HEK293 (cell line): ENCODE data around the gene ARL2BP.

Source experiments
- CTCF ChIA-PET: fragments of 350-600 bp; formaldehyde crosslinking; extraction: SDS; loops from one replicate; lab custom pipeline; 2021; ENCODE audit warnings: antibody characterized with exemption; lab: Yijun Ruan, JAX
- POLR2A ChIA-PET: fragments of 300-600 bp; formaldehyde crosslinking; extraction: SDS; loops from one replicate; lab custom pipeline; 2020; ENCODE audit warnings: antibody characterized with exemption, inconsistent platforms; lab: Yijun Ruan, JAX
- H3K27ac ChIP-seq: fragments of 200-500 bp; sonication (Bioruptor generic); 2 replicates; pipeline ENCODE4 v1.5.1; 2014; ENCODE audit warnings: low read depth, low read length, control low read depth, inconsistent platforms; ENCODE audit errors: extremely low read depth
- H3K36me3 ChIP-seq, 2 experiments: fragments of 200-500 bp in 1 of 2; sonication (Bioruptor generic) in 1 of 2; 1 replicate in 1 of 2; 2 replicates in 1 of 2; pipeline ENCODE4 v1.5.1; 2014 to 2017; ENCODE audit warnings: inconsistent platforms in 2 of 2, low read length in 2 of 2; ENCODE audit not compliant: control insufficient read depth in 2 of 2, insufficient read depth in 1 of 2
- H3K4me1 ChIP-seq: fragments of 200-500 bp; sonication (Bioruptor generic); 2 replicates; pipeline ENCODE4 v1.5.1; 2014; ENCODE audit warnings: mild to moderate bottlenecking, low read length, inconsistent platforms; ENCODE audit not compliant: control insufficient read depth, insufficient read depth
- H3K4me3 ChIP-seq: 2 replicates; pipeline ENCODE4 v1.5.1; 2011; ENCODE audit warnings: low read depth, mild to moderate bottlenecking, control low read depth, low read length, moderate library complexity
- H3K9me3 ChIP-seq: fragments of 200-500 bp; sonication (Bioruptor generic); 2 replicates; pipeline ENCODE4 v1.5.1; 2014; ENCODE audit warnings: low read depth, low read length, inconsistent platforms; ENCODE audit not compliant: control insufficient read depth, insufficient read depth
- INSM2 ChIP-seq: fragments of 450-650 bp; formaldehyde crosslinking; IDR thresholded peaks from 2 replicates; pipeline ENCODE4 v1.5.1; 2016; ENCODE audit warnings: missing biosample characterization, missing genetic modification characterization
- MEIS1 ChIP-seq: sonication (generic); formaldehyde crosslinking; IDR thresholded peaks from 2 replicates; pipeline ENCODE4 v1.8.1; 2022; ENCODE audit warnings: missing genetic modification reagents, mild to moderate bottlenecking, borderline replicate concordance
- PRDM10 ChIP-seq: fragments of 450-650 bp; formaldehyde crosslinking; IDR thresholded peaks from 2 replicates; pipeline ENCODE4 v1.5.1; 2016; ENCODE audit warnings: missing biosample characterization, missing genetic modification characterization
- PRDM2 ChIP-seq: fragments of 450-650 bp; formaldehyde crosslinking; IDR thresholded peaks from 2 replicates; pipeline ENCODE4 v1.5.1; 2016; ENCODE audit warnings: missing biosample characterization, missing genetic modification characterization, borderline replicate concordance
- REST ChIP-seq: fragments of 450-650 bp; formaldehyde crosslinking; IDR thresholded peaks from 2 replicates; pipeline ENCODE4 v1.5.1; 2016; ENCODE audit warnings: missing biosample characterization, missing genetic modification characterization
- YY2 ChIP-seq: fragments of 450-650 bp; formaldehyde crosslinking; IDR thresholded peaks from 2 replicates; pipeline ENCODE4 v1.5.1; 2016; ENCODE audit warnings: missing biosample characterization, missing genetic modification characterization
- ZNF140 ChIP-seq: fragments of 450-650 bp; formaldehyde crosslinking; IDR thresholded peaks from 2 replicates; pipeline ENCODE4 v1.5.1; 2016; ENCODE audit warnings: missing biosample characterization, missing genetic modification characterization
- ZNF18 ChIP-seq: fragments of 450-650 bp; formaldehyde crosslinking; IDR thresholded peaks from 2 replicates; pipeline ENCODE4 v1.5.1; 2016; ENCODE audit warnings: missing biosample characterization, missing genetic modification characterization
- ZNF341 ChIP-seq: fragments of 450-650 bp; formaldehyde crosslinking; IDR thresholded peaks from 2 replicates; pipeline ENCODE4; 2016; ENCODE audit warnings: low read depth, missing biosample characterization, missing genetic modification characterization
- ZNF394 ChIP-seq: fragments of 450-650 bp; formaldehyde crosslinking; IDR thresholded peaks from 2 replicates; pipeline ENCODE4 v1.5.1; 2016; ENCODE audit warnings: missing biosample characterization, missing genetic modification characterization, mild to moderate bottlenecking, moderate library complexity, borderline replicate concordance
- ZNF768 ChIP-seq: fragments of 450-650 bp; formaldehyde crosslinking; IDR thresholded peaks from 2 replicates; pipeline ENCODE4 v1.5.1; 2018; ENCODE audit warnings: missing biosample characterization, mild to moderate bottlenecking, missing genetic modification characterization

The ARL2BP gene

GRCh38 chr16:57278494-57278893, 33.4 kb downstream of the ARL2BP start:
- H3K4me1 ChIP-seq, result no peaks in the 10 kb centered on the region
- H3K27ac ChIP-seq, result no peak overlapping the region
- H3K9me3 ChIP-seq, result no peaks in the 10 kb centered on the region
- POLR2A ChIA-PET, result no interaction called here
- H3K36me3 ChIP-seq, result no peaks in the 10 kb centered on the region
- H3K4me3 ChIP-seq, result no peak overlapping the region
- CTCF ChIA-PET, result interaction anchor here (0.6 to 1.6 kb wide), 2 partner anchors 21 to 428 kb away, joined by 3 to 4 read pairs; no protein-coding TSS in a partner anchor
- TF ChIP-seq ZNF394 (tag by site-specific recombination) (no peak), ZNF341 (tag by site-specific recombination) (no peak), ZNF18 (peak; percentile 47; the same call in 1 of the 2 replicates)

- ChIA-PET POLR2A (interaction anchor here (0.9 to 1.3 kb wide), 3 partner anchors 9 to 35 kb away, joined by 3 to 8 read pairs (median 3); partner anchors contain the start of gene ARL2BP), CTCF (interaction anchor here (0.6 to 0.9 kb wide), 2 partner anchors 137 to 259 kb away, joined by 4 to 5 read pairs; no protein-coding TSS in a partner anchor)
- Histone ChIP-seq H3K4me1 (no peaks in the 10 kb centered on the region; the same call in 1 of the 2 replicates), H3K9me3 (no peaks in the 10 kb centered on the region), H3K4me3 (no peak overlapping the region), H3K36me3 (no peaks in the 10 kb centered on the region), H3K27ac (no peak overlapping the region)
- 0 out of 2 replicates have a peak, but pooled peaks have one; percentile 6 for TF ChIP-seq ZNF768
- no peak for TF ChIP-seq PRDM10 (tag by site-specific recombination)
Measured at GRCh38 chr16:57279780-57280638, 35.0 kb downstream of the ARL2BP start.

GRCh38 chr16:57281791-57282190, 36.7 kb downstream of the ARL2BP start:
- Histone ChIP-seq H3K4me1 (no peaks in the 10 kb centered on the region; the same call in 1 of the 2 replicates), H3K9me3 (no peaks in the 10 kb centered on the region), H3K27ac (no peak overlapping the region), H3K4me3 (no peak overlapping the region), H3K36me3 (no peaks in the 10 kb centered on the region)
- CTCF ChIA-PET, result interaction anchor here (0.6 kb wide), 1 partner anchor 317 kb away, joined by 6 read pairs; no protein-coding TSS in a partner anchor
- POLR2A ChIA-PET, result interaction anchor here (1.5 kb wide), 1 partner anchor 18 kb away, joined by 5 read pairs; no protein-coding TSS in a partner anchor
- TF ChIP-seq PRDM2 (tag by site-specific recombination), result no peak
- TF ChIP-seq MEIS1 (CRISPR knock-in tag), result no peak
- TF ChIP-seq ZNF140 (tag by site-specific recombination), result no peak
- TF ChIP-seq INSM2 (tag by site-specific recombination), result no peak
- TF ChIP-seq REST, result no peak
- TF ChIP-seq YY2 (tag by site-specific recombination), result no peak
